Peyer's patch (tissue), 4 donors: Measurements from ENCODE around the gene KAT2B. TPM values are rescaled to one million over a fixed set of nuclear protein-coding genes. Genes with fewer than 3 reads are reported as not detected.

Experiments used
- DNase-seq, 3 donors: peaks; one replicate each; pipeline ENCODE4 v3.0.0-alpha.2; 2017 to 2019
- H3K27ac ChIP-seq, 4 donors: fragments of 200-600 bp; sonication (generic); one replicate each; pipeline ENCODE4 v1.5.1; 2016 to 2019
- H3K27me3 ChIP-seq, 2 donors: fragments of 200-600 bp; sonication (generic); one replicate each; pipeline ENCODE4 v1.5.1; 2019
- H3K36me3 ChIP-seq, 3 donors: fragments of 200-600 bp; sonication (generic); one replicate each; pipeline ENCODE4 v1.5.1; 2016 to 2019
- H3K4me1 ChIP-seq, 4 donors: fragments of 200-600 bp; sonication (generic); one replicate each; pipeline ENCODE4 v1.5.1; 2016 to 2019
- H3K4me3 ChIP-seq, 4 donors: fragments of 200-600 bp; sonication (generic); 1 replicate in 3 of 4; 2 replicates in 1 of 4; pipeline ENCODE4 v1.5.1; 2016 to 2019; ENCODE audit warnings: mild to moderate bottlenecking in 1 of 4
- H3K9me3 ChIP-seq, 4 donors: fragments of 200-600 bp; sonication (generic); one replicate each; pipeline ENCODE4 v1.5.1; 2016 to 2019; ENCODE audit warnings: mild to moderate bottlenecking in 1 of 4
- CTCF ChIP-seq, 6 experiments: fragments of 450-650 bp in 4 of 6; fragments of 200-600 bp in 2 of 6; sonication (generic) in 1 of 6; IDR thresholded peaks; one replicate each; pipeline ENCODE4 v1.5.1; 2017 to 2019; ENCODE audit warnings: antibody characterized with exemption in 6 of 6, mild to moderate bottlenecking in 3 of 6, moderate library complexity in 1 of 6
- POLR2A ChIP-seq, 2 donors: fragments of 450-650 bp; IDR thresholded peaks; one replicate each; pipeline ENCODE4 v1.5.1; 2017; ENCODE audit warnings: antibody characterized with exemption in 2 of 2, mild to moderate bottlenecking in 2 of 2, moderate library complexity in 2 of 2
- total RNA-seq, 4 donors: library from RNA; depleted of rRNA; stranded (reverse); fragments of >200 nt; gene quantifications; one replicate each; pipeline ENCODE4 v1.1.0, GENCODE V29; 2016

The KAT2B gene
- total RNA-seq, 4 donors from 2014 or later, result 28.0 to 46.2 (median 42.9) TPM

- no peak for TF ChIP-seq CTCF (IDR thresholded peaks at IDR 0.05)
- TF ChIP-seq POLR2A (IDR thresholded peaks at IDR 0.05), result no peak
These were observed 85.7 kb downstream of the KAT2B start for GRCh38 chr3:20125897-20126296.

DNA sequence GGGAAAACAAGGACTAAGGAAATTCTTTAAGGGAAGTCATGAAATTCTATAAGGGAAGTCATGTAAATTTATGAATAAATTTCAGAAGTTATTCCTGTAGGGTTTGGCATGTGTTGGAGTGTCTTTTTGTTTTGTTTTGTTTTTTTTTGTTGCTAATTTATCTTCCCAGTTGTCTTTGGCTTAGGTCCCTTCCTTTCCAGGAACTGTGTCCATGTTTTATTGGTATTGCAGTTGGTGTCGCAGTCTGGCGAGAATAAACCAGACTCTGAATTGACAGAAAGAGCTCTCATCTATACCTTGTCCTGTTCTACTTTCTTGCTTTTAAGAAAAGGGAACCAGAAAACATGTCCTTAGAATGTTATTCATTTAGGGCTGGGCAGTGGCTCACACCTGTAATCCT lies 88.1 kb downstream of the KAT2B start:
- Histone ChIP-seq H3K9me3 (no peaks in the 10 kb centered on the region), H3K4me1 (no peaks in the 10 kb centered on the region), H3K4me3 (no peak overlapping the region), H3K27me3 (no peaks in the 10 kb centered on the region), H3K27ac (no peak overlapping the region), H3K36me3 (peaks cover 0 to 42% (median 0%) of the 10 kb centered on the region in 3 donors)
- TF ChIP-seq POLR2A (IDR thresholded peaks at IDR 0.05) (no peak), CTCF (IDR thresholded peaks at IDR 0.05) (no peak)
- no peak for DNase-seq

More at GRCh38 chr3:20125897-20126296, 85.7 kb downstream of the KAT2B start:
- H3K4me1 ChIP-seq, result no peaks in the 10 kb centered on the region
- peak overlapping the region in 1 of 4 donors; percentile 71 for H3K27ac ChIP-seq
- no peak overlapping the region for H3K4me3 ChIP-seq
- peak in 2 of 3 donors; percentile 57 to 58 for DNase-seq
- H3K27me3 ChIP-seq, result no peaks in the 10 kb centered on the region
- peaks cover 0 to 45% (median 0%) of the 10 kb centered on the region in 3 donors for H3K36me3 ChIP-seq
- H3K9me3 ChIP-seq, result no peaks in the 10 kb centered on the region

GRCh38 chr3:20130106-20130505 lies 89.9 kb downstream of the KAT2B start:
- Histone ChIP-seq H3K4me3 (no peak overlapping the region), H3K27me3 (no peaks in the 10 kb centered on the region), H3K27ac (no peak overlapping the region), H3K4me1 (no peaks in the 10 kb centered on the region), H3K9me3 (no peaks in the 10 kb centered on the region), H3K36me3 (peaks cover 0 to 33% (median 0%) of the 10 kb centered on the region in 3 donors)
- DNase-seq, result no peak
- TF ChIP-seq POLR2A (IDR thresholded peaks at IDR 0.05) (no peak), CTCF (IDR thresholded peaks at IDR 0.05) (peak in 1 of 6 experiments; percentile 6)

- Histone ChIP-seq H3K4me3 (no peak overlapping the region), H3K27me3 (no peaks in the 10 kb centered on the region), H3K27ac (no peak overlapping the region), H3K36me3 (peaks cover 0 to 39% (median 0%) of the 10 kb centered on the region in 3 donors), H3K9me3 (no peaks in the 10 kb centered on the region), H3K4me1 (no peaks in the 10 kb centered on the region)
- DNase-seq, result no peak
- TF ChIP-seq CTCF (IDR thresholded peaks at IDR 0.05) (no peak), POLR2A (IDR thresholded peaks at IDR 0.05) (no peak)
These were observed 96.0 kb downstream of the KAT2B start for GRCh38 chr3:20136231-20136630.

GRCh38 chr3:20137647-20138046 lies 97.4 kb downstream of the KAT2B start:
- H3K27ac ChIP-seq, result no peak overlapping the region
- no peaks in the 10 kb centered on the region for H3K4me1 ChIP-seq
- TF ChIP-seq CTCF (IDR thresholded peaks at IDR 0.05) (no peak), POLR2A (IDR thresholded peaks at IDR 0.05) (no peak)
- no peaks in the 10 kb centered on the region for H3K9me3 ChIP-seq
- H3K4me3 ChIP-seq, result no peak overlapping the region
- H3K36me3 ChIP-seq, result peaks cover 0 to 36% (median 0%) of the 10 kb centered on the region in 3 donors
- H3K27me3 ChIP-seq, result no peaks in the 10 kb centered on the region
- DNase-seq, result no peak

DNA sequence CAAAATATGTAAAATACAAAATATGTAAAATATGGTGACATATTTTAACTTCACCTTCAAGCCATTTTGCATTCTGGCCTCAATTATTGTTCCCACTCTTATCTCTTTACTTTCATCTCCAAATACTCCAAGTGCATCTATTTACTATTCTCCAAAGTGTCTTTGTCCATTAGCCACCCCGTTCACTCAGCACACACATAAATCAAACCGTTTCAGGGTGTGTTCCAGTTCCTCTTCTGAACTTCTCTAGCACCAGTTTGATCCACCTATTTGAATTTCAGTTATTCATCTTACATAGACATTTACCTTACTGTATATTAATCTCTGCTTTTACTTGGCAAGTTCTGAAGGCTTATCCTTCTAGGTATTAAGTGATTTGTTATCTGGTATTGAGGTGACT lies 100.6 kb downstream of the KAT2B start:
- no peak for DNase-seq
- H3K9me3 ChIP-seq, result no peaks in the 10 kb centered on the region
- no peak overlapping the region for H3K27ac ChIP-seq
- H3K4me3 ChIP-seq, result no peak overlapping the region
- peaks cover 0 to 43% (median 0%) of the 10 kb centered on the region in 3 donors for H3K36me3 ChIP-seq
- TF ChIP-seq CTCF (IDR thresholded peaks at IDR 0.05) (no peak), POLR2A (IDR thresholded peaks at IDR 0.05) (no peak)
- no peaks in the 10 kb centered on the region for H3K4me1 ChIP-seq
- H3K27me3 ChIP-seq, result no peaks in the 10 kb centered on the region
